RKO (cell line): Measurements from ENCODE around the gene CLEC4F.

Source experiments
- DNase-seq: peaks from one replicate; pipeline ENCODE4 v3.0.0-alpha.2; 2016; ENCODE audit warnings: low spot score

Gene CLEC4F

GRCh38 chr2:70789304-70790135, 30.9 kb downstream of the CLEC4F start:
- DNase-seq = no peak

GRCh38 chr2:70785137-70785911, 35.1 kb downstream of the CLEC4F start:
- DNase-seq = peak; percentile 68

DNA sequence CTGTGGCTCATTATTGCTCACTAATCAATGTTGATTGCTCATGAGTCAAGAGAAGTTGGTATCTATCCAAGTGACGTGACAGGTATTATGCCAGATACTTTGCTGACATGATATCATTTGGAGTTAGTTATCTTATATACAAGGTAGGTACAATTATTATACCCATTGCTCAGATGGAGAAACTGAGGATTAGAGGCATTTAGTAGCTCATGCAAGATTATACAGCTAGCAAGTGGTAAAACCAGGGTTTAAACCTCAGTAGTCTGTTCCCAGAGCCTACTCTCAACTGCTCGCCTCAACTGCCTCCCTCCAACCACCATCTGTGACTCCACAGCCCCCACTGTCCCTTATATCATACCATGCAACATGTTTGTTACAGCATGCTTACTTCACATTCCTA, 36.1 kb downstream of the CLEC4F start:
- no peak for DNase-seq

GRCh38 chr2:70779911-70780545, 40.4 kb downstream of the CLEC4F start:
- peak; percentile 15 for DNase-seq

DNA sequence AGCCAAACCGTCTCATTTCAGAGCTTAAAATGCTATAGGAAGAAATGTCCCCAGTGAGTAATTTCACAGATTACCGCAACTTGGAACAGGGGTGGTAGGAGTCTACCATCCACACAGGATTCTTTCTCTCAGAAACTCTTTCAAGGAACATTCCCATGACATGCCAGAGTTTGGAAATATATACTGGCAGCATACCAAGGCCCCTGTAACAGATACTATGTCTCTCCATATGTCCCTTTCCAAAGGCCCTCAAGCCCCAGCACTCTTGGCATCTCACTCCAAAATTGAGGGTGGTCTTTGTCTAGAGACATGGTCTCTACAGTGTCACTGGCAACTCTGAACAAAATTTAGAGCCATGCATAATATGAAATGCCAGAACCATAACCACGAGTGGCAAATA, 40.9 kb downstream of the CLEC4F start:
- no peak for DNase-seq

- no peak for DNase-seq
These were observed 41.7 kb downstream of the CLEC4F start for GRCh38 chr2:70778676-70779075.

- DNase-seq = no peak
These were observed 42.9 kb downstream of the CLEC4F start for GRCh38 chr2:70777450-70777849.

GRCh38 chr2:70776266-70776665, 44.1 kb downstream of the CLEC4F start:
- DNase-seq = no peak

GRCh38 chr2:70775141-70775540, 45.3 kb downstream of the CLEC4F start:
- no peak for DNase-seq

- no peak for DNase-seq
These were observed 47.8 kb downstream of the CLEC4F start for GRCh38 chr2:70772486-70773155.

DNA sequence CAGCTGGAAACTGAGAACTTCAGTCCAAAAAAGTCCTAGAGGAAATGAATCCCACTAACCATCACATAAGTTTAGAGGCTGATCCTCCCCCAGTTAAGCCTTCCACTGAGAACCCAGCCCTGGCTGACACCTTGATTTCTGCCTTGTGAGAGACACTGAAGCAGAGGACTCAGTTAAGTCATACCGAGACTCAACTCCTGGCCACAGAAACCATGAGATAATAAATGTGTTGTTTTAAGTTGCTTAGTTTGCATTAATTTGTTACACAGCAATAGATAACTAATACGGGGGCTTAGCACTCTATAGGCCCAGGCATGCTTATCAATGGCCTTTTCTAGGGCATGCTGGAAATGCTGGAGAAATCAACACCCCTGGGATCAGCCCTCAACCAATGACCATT, 49.0 kb downstream of the CLEC4F start:
- DNase-seq = no peak

GRCh38 chr2:70769450-70769849, 50.9 kb downstream of the CLEC4F start:
- no peak for DNase-seq

DNA sequence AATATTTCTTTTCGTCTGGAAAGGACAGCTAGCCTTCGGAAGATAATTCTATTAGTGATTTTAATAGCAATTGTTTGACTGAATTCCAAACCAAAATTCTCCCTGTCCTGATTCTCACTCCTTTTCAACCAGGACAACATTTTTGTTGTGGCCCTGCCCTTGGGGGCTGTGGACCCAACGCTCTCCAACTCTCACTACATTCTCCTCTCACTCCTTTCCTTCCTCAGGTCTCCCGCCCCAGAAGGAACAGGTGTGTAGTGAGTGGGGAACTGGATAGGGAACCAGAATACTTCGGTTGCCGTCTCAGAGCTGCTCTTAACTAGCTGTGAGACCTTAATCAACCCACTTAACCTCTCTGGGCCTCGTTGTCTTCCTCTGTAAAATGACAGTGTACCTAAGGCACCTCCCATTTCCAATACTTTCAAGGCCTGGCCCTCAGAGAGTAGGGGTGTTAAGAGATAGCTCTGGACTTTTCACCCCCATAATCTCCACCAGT, 51.8 kb downstream of the CLEC4F start:
- no peak for DNase-seq

- DNase-seq = no peak
These were observed 52.5 kb downstream of the CLEC4F start, which contains the start of gene ADD2 for GRCh38 chr2:70767699-70768589. ADD2 (minus strand) TSS chr2:70768200; CDS start chr2:70706408, 61,792 bp downstream.

DNA sequence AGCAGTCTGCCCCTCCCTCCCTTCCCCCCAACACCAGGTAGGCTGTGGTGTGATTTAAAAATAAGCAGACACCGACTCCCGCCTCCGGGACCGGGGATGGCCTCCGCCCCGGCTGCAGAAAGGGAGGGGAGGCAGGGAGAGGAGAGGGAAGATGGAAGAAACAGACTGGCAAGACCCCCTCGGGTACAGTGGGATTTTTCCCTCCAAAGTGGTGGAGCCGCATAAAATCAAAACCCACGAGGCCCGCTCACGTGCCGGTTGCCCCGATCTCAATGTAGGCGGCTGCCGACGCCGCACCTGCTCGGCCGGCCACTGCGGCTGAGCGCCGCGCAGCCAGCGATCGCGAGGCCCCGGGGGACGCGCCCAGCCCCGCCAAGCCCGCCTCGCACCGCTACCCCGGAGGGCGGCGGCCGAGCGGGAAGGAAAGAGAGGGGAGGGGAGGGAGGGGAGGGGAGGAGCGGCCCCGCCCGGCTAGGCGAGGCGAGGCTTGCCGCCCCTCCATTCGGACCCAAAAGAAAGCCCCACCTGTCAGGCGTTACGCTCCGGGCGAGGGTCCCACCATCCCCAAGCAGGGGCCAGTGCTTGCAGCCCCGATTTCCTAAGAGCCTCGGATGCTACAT, 53.2 kb downstream of the CLEC4F start:
- DNase-seq = no peak

GRCh38 chr2:70766357-70767078, 53.9 kb downstream of the CLEC4F start:
- no peak for DNase-seq

DNA sequence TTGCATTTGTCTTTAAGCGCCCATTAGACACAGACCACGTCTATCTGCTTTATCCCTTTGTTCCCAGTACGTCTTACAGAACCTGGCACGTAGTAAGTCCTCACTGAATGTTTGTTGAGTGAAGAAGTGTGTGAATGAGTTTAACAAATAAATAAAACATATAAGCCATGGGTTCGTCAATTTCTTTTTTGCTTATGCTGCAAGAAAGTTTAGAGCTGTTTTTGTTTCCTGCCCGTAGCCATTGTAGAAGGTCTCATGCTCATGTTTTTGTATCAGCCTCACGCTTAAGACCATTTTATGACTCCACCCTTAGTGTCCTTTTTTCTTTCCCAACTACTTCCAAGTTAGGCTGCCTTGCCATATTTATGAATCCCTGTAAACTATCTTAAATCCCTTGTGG, 54.9 kb downstream of the CLEC4F start:
- no peak for DNase-seq

GRCh38 chr2:70759446-70759845, 61.0 kb downstream of the CLEC4F start:
- DNase-seq = no peak
